T47D (cell line): ENCODE data around the gene SMTNL1.

ENCODE experiments used
- DNase-seq, 2 experiments: peaks; one replicate each; pipeline versions ENCODE4 v3.0.0 to v3.0.0-alpha.2; 2011 to 2012; ENCODE audit warnings: low read depth in 1 of 2, low spot score in 1 of 2
- JUND ChIP-seq: IDR thresholded peaks from 2 replicates; pipeline ENCODE4 v1.6.1; 2012; ENCODE audit warnings: low read depth
- in situ Hi-C: cut with HindIII; loops from 2 replicates; pipeline ENCODE4 v1.10.0; 2016; ENCODE audit warnings: low sequenced_read_pairs, low pct_unique_long_range_greater_than_20kb

The SMTNL1 gene, protein sequence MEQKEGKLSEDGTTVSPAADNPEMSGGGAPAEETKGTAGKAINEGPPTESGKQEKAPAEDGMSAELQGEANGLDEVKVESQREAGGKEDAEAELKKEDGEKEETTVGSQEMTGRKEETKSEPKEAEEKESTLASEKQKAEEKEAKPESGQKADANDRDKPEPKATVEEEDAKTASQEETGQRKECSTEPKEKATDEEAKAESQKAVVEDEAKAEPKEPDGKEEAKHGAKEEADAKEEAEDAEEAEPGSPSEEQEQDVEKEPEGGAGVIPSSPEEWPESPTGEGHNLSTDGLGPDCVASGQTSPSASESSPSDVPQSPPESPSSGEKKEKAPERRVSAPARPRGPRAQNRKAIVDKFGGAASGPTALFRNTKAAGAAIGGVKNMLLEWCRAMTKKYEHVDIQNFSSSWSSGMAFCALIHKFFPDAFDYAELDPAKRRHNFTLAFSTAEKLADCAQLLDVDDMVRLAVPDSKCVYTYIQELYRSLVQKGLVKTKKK

DNA sequence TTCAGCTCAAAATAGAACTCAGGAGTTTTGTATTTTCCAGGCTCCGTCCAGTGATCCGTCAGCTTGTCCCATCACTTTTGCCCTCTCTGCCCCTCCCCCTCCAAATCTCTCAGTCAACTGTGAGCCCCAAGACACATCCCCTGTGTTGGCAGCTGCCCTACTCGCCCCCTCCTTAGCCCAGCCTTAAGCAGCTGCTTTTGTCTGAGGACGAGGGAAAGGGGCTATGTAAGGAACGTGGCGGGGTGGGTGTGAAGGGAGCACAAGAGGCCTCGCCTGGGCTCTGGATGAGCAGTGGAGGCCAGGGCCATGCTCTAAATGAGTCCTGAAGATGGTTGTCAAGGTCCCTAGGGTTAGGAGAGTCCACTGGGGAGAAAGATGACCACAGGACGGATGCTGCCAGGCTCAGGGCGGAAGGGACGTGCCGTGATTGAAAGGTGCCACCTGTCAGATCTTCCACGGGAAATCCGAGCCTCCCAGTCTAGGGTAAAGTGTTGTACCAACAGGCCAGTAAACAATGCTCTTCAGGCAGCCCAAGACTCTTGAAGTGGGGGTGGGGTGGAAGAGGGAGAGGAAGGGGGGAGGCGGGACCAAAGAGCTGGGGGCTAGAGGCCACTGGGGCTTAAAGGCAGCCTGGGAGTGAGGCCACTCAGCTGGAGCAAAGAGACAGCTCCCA is at the start of gene SMTNL1:
TSS of gene SMTNL1 (plus strand) at position 649 of the 673 bp plus-strand sequence. CDS start 5,048 bp downstream, outside the sequence.
- in situ Hi-C loops: no loop called here
- DNase-seq: no peak
- no peak for TF ChIP-seq JUND

DNA sequence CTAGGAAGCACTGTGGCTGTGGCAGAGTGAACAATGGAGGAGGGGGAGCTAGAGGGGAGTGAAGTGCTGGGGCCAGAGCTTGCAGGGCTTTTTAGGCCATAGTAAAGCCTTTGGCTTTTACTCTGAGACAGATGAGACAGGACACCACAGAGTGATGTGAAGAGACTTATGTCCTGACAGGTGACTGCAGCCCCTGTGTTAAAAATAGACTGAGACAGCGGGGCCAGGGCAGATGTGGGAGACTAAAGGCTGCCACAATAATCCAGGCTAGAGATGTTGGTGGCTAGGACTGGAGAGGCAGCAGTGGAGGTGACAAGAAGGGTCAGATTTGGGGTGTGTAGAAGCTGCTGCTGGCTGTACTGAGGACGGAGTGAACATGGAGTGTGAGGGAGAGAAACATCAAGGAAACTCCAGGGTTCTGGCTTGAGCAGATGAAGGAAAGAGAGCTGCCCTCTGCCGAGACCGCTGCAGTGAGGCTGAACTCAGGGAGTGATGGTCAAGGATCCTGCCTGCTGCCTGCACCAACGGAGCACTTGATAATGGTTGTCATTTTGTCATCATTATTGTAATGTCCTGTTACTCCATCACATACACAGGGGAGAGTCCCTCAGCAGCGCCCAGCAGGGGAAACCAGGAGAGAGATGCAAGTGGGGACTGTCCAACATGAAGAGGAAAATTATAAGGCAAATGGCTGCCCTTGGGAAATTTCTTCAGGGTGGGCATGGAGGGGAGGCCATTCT is 49.3 kb upstream of the SMTNL1 start:
- in situ Hi-C loops: no loop called here
- TF ChIP-seq JUND: no peak
- no peak for DNase-seq

DNA sequence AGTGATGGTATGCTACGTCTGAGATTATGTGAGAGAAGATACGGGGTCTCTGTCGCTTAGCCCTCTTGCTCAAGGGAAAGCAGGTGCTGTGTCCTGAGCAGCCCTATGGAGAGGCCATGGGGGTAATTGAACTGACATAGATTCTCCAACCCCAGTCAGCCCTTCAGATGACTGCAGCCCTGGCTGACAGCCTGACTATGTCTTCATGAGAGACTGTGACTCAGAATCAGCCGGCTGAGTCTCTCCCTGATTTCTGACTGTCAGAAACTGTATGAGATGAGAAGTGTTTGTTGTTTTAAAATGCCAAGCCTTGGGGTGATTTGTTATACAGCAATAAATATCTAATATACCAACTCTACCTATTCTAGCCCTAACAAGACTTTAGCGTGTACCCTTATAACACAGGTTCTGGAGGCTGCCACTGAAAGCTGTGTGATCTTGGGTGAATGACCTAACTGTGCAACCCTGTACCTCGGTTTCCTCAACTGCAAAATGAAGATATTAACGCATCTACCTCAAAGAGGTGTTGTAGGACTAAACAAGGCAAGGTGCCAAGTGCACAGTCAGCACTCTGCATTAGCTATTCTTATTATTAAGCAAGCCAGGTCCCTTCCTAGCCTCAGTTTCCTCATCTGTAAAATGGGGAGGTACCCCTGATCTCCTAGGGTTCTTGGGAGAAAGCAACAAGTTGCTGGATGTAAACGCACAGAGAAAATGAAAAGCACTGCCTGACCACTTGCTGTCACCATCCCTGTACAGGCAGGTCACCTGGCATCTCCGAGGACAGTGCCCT is 46.7 kb upstream of the SMTNL1 start:
- DNase-seq: no peak
- in situ Hi-C loops: no loop called here
- no peak for TF ChIP-seq JUND

DNA sequence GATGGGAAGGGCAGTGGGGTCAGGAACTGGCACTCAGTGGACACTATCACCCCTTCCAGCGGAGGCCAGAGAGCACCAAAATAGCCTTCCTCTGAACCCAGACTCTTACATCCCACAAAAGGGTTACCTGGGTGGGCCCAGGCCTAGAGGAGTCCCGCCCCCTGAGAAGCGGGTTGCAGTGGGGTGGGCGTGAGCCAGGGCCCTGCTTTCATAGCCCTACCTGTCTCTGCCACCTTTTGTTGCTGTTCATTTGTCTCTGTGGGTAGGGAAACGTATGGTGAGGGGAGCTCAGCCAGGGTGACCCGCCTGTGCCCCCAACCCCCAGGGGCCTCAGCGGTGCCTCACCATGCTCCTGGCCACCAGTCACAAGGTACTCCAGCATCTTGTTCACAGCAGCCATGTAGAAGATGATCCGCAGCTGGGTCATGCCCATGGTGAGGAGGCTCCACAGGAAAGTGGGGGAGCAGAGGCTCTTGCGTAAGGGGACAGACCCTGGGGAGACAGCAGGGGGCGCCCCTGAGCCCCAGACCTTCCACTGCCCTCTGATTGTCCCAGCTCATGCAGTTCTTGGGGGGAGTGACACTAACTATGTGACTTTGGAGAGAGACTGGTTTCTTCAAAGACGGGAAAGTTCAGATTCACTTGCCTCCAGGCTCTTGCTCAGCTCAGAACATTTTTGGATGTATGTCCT is 45.9 kb upstream of the SMTNL1 start:
- in situ Hi-C loops: no loop called here
- peak in 1 of 2 experiments; percentile 65 for DNase-seq
- no peak for TF ChIP-seq JUND

DNA sequence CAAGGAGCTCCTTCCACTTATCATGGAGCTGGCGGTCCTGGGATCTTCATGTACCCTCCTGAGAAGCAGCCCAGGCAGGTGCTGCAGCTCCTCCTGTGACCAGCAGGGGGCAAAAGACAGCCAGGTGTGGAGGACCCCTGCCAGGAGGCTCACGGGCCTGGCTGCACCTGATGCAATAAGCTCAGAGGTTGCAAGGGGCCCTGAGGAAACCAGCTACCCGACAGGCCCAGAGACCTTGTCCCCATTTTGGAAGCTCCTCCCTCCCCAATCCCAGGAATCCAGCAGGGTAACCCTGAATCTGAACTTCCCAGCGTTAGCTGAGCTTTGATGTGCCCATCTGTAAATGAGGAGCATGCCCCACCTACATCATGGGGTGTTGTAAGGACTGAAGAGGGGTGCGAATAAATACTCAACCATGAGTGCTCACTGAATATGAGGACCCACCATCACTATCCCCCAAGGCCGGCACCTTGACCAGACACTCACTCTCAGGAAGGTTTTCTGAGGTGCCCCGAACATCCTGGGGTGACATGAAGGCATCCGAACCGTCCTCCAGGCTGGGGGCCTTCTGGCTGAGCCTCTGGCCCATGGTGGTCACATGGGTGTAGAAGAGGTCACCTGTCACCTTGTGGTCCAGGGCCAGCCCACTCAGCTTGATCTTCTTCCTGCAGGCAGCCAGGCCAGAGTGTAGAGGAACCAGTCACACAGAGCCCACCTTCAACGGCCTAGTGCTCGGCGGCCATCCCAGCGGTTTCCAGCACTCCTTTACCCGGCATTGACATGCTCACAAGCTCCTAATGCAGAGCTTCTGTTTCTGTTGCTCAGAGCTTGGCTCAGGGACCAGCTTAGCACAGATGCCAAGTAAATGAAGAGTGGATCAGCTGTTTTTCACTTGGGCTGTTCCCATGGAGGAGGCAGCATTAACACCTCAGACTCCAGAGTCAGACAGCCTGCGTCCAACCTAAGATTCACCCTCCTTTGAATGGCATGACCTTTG is 43.6 kb upstream of the SMTNL1 start:
- in situ Hi-C loops: no loop called here
- DNase-seq: peak; percentile 73 to 85
- no peak for TF ChIP-seq JUND

DNA sequence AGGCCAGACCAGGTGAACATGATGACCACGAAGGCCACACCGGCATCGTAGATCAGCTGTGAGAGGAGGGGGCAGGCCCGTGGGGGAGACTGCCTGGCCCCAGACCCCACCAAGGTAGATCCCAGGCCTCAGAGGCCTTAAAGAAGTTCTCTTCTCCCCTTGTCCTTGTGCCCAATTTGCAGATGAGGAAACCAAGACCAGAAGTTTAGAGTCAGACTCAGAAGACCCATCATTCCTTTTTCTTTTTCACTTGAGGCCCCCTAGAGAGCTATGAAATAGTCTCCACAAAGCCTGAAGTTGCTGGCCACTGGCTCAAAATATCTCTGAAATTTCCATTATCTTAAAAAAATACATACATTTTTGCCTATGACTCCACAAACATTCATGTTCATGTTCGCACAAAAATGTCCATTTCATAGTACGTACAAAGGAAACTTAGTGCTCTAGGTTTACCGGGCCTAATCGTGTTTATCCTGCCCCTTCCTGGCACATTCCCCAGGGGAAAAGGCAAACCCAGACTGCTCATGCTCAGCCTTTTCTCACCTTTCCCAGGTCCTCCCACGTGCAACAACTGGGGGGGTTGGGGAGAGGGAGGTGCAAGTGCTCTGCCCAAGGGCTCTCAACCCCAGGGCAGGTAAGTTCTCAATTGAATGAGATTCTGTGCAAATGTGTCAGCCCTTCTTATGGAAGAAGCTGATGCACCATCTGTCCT is 41.1 kb upstream of the SMTNL1 start:
- in situ Hi-C loops: no loop called here
- TF ChIP-seq JUND: no peak
- DNase-seq: no peak

DNA sequence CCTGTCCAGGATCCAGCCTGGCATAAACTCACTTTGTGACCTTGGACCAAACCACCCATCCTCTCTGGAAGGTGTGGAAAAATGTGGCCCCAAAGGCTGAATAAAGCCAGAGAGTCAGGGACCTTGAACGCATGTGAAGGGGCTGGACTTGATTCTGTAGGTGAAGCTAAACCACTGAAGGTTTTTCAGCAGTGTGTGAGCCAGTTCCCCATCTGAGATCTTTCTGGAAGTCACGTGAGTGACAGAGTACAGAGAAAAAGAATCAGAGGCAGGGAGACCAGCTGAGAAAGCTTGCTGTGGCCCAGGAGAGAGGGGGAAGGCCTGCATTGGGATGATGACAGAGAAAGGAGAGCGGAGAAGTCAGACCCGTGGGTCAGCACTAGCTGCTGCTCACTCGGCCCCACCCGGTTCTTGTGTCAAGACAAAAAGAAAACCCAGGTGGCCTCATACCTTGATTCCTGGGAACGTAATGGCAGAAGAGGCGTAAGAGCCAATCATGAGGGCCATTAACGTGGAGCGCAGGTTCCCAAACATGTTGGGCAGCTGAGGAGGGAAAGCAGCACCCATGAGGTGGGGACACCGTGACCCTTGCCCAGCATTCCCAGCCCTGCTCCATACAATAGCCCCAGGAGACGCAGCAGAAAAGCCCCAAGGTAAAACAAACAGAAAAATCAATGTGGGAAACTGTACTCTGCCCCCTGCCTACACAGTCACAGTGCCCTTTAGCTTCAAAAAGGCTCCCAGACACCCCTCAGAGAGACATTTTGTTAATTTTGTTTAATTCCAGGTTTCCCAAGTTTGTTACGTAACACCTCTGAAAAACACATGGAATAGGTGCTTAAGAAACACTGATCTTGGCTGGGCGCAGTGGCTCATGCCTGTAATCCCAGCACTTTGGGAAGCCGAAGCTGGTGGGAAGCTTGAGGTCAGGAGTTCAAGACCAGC is 39.8 kb upstream of the SMTNL1 start:
- in situ Hi-C loops: no loop called here
- DNase-seq: no peak
- TF ChIP-seq JUND: no peak

DNA sequence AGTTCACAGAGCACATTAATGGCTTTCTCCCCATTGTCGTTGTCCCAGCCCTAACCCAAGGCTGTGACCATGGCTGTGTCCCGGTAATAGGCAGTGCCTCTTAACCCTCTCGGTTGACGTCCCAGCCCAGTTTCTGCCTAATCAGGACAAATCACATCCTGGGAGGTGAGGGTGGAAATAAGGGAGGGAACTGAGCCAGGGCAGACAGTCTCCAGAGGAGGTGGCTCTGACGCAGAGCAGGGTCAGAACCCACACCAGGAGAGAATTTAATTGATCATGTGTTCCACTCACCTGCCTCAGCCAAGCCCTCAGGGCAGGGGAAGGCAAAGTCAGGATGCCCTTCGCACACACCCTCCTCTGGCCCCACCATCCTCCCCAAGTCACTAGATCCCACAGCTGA is 38.9 kb upstream of the SMTNL1 start:
- TF ChIP-seq JUND: no peak
- no peak for DNase-seq
- in situ Hi-C loops: no loop called here

DNA sequence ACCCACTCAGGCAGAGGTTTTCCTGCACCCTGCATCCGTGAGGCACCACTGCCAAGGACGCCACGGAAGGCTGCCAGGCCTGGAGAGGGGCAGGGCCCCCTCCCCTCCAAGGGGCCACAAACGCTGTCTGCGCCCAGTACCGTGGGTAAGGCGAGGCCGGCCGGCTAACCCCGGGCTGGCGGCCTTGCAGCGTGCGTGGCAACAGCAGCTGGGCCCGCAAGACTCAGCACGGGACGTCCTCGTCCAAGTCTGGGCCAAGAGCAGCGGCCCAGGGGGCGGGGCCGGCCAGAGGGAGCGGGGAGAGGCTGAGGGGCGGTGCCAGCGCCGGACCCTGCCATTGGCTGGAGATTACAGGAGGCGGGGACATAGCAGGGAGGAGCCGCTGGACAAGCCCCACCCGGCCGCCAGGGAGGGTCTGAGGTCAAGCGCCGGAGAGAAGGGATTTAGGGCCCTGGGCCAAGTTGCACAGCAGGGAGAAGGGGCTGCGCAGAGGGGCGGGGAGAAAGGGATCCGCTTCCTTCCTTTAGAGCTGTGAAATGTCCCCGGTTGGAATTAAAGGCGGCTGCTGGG is 37.9 kb upstream of the SMTNL1 start:
- TF ChIP-seq JUND: no peak
- DNase-seq: peak; percentile 86 to 96
- in situ Hi-C loops: no loop called here
